GM10248 (cell line): ENCODE results near the gene RAP1GAP.

ENCODE experiments used
- CTCF ChIA-PET: fragments of 300-600 bp; sonication (Branson Sonifier 250); formaldehyde crosslinking; extraction: SDS; loops from one replicate; lab custom pipeline; 2021; ENCODE audit warnings: antibody characterized with exemption; lab: Yijun Ruan, JAX
- POLR2A ChIA-PET: fragments of 350-650 bp; sonication (Branson Sonifier 250); formaldehyde crosslinking; extraction: SDS; loops from one replicate; lab custom pipeline; 2020; ENCODE audit warnings: antibody characterized with exemption; lab: Yijun Ruan, JAX
- DNase-seq: peaks from one replicate; pipeline ENCODE4 v3.0.0; 2012; ENCODE audit errors: extremely low spot score
- CTCF ChIP-seq: IDR thresholded peaks from 2 replicates; pipeline ENCODE4 v1.5.1; 2012; ENCODE audit warnings: mild to moderate bottlenecking, low read depth; ENCODE audit errors: extremely low read depth, missing control alignments, control extremely low read depth

The RAP1GAP gene

DNA sequence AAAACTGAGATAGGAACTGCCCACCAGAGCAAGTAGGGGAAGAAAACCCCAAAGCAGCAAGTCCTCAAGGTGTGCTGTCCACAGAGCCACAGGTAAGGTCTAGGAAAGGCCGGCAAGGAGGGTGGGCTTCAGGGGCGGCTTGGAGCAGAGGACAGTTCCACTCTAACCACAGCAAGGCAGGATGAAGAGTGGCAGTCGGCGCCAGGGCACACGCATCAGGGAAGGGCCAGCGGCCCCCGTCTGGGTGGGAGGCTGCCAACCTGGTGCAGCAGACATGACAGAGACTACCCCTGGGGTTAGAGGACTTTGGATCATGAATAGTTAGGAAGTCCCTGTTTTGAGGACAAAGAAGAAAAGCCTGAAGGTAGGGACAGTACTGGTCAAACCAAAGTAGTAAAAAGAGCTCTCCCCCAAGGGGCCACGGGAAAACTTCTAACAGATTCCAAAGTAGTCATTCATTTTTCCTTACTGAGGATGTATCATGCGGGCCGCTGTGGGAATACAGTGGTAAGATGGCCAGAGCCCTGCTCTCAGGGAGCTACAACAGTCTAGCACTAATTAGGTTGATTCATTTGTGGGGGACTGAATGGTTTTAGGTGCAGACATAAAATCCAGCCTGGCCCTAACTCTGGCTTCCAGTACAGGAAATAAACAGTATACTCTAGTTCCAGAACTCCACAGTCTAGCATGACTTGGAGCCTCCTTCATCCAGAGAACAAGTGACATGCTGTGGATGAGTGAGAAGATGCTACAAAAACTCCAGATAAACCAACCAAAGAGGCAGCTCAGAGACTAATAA, 3.5 kb upstream of the RAP1GAP start:
- CTCF ChIA-PET: interaction anchor here (0.8 to 2.1 kb wide), 3 partner anchors 10 to 15 kb away, joined by 3 to 9 read pairs (median 5); no protein-coding TSS in a partner anchor
- no peak for TF ChIP-seq CTCF
- POLR2A ChIA-PET: interaction anchor here (0.5 kb wide), 1 partner anchor 888 kb away, joined by 8 read pairs; no protein-coding TSS in a partner anchor
- no peak for DNase-seq

DNA sequence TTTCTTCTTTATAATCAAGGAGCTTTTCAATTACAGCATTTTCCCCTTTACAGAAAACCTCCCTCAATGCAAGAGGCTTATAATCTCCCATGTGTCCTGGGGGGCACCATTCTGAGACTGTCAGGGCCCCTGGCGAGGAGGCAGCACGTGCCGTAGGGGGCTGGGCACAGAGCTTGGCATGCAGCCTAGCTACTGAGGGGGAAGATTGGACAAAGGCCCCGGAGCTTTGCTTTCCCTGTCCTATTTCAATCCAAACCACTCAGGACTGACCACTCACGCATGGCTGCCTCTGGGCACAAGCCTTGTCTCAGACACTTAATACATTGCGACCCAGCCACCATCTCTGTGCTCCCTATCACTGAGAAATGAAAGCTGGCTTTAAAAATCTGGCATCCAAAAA, 2.8 kb upstream of the RAP1GAP start:
- ChIA-PET POLR2A (no interaction called here), CTCF (no interaction called here)
- TF ChIP-seq CTCF: no peak
- DNase-seq: no peak

DNA sequence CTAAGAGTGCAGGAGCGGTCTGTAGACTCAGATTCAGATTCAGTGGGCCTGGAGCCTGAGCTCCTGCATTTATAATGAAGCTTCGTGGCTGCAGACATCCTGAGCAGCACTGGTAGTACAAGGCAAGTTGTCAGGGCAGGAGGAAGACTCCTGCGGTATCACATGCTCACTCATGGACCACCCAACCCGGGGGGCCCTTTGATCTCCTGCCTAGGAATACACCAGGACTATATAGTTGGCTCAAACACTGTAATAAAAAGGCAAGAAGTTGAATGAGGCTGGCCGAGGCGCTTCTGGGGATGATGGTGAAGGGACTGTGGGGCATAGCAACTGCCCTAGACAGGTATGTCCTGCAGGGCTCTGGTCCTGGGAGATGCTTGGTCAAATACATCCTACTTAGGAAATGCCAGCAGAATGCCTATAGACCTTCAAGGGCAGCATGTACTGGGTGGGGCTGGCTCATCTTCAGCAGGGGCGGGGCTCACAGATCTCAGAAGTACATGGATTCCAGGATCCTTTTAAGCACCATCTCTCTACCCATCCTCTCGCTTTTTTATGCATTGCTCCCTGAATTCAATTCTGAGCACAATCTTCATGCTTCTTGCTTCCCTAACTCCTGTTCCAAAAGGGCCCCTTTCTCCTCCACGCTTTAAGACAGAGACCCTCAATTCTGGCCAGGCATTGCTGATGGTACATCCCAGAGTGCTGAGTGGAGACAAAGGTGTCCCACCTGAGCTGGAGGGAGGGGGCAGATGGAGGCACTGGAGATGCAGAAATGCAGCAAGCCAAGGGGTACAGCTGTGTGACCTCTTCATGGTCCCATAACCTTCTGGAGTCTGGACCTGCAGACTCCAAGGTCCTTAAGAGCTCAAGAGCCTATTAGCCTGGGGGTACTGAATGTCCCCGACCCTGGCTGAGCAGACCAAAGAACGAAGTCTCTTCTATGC, 2.1 kb upstream of the RAP1GAP start:
- no peak for TF ChIP-seq CTCF
- ChIA-PET CTCF (no interaction called here), POLR2A (interaction anchor here (0.6 kb wide), 1 partner anchor 1186 kb away, joined by 4 read pairs; no protein-coding TSS in a partner anchor)
- DNase-seq: peak; percentile 16

DNA sequence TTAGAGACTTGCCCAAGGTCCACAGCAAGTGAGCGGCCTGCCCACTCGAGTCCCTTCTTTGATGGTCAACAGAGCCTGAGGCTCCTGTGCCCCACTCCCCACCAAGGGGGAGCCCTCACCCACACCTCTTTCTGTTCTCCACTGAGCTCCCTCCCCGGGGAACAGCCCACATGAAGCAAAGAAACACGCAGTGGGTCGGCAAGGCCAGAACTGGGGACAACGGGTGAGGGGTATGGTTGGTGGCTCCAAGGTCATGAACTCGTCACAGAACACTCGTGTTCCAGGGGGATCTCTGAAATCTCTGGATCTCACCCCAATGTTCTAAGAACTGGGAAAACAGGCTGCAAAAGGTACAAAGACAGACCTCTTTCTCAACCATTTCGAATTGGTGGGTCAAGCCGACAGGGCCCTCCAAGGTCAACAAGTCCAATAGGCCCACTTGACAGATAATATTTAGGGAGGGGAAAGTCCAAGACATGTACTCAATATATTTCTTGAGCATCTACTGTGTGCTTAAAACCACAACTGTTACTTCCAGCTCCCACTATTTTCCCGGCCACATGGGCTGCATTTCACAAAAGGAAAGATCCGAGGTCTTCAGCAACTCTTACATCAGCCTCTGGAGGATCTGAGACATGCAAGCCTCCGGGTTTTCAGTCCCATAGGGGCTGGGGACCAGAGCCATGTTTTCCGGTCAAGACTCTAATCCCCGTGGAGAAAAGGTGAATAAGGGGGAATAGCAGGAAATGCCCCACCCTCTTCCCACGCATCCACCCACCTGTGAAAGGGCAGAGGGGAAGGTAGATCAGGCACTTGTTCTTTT, 1.1 kb upstream of the RAP1GAP start:
- POLR2A ChIA-PET: interaction anchor here (0.6 kb wide), 1 partner anchor 1185 kb away, joined by 4 read pairs; no protein-coding TSS in a partner anchor
- CTCF ChIA-PET: interaction anchor here (0.7 to 1.8 kb wide), 2 partner anchors 9 to 13 kb away, joined by 3 to 5 read pairs; no protein-coding TSS in a partner anchor
- no peak for DNase-seq
- TF ChIP-seq CTCF: no peak

DNA sequence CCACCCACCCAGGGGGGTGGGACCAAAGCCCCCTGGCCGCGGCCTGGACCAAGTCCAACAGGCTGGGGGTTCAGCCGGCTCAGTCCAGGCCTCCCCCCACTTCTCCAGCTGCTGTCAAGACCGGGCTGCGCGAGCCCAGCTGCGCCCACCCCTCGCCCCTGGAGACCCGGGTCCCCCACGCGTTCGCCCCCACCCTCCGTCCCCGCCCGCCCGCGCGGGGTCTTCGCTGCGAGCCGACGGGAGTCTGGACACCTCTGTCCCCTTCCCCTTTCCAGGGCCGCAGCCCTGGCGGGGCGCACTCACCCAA, 253 bp downstream of the RAP1GAP start:
- POLR2A ChIA-PET: no interaction called here
- TF ChIP-seq CTCF: no peak
- CTCF ChIA-PET: interaction anchor here (1.8 kb wide), 1 partner anchor 8 kb away, joined by 5 read pairs; no protein-coding TSS in a partner anchor
- DNase-seq: no peak
